Renal pelvis (tissue), 4 donors: ENCODE data around the gene SLC7A8. TPM values are rescaled to one million over a fixed set of nuclear protein-coding genes. Genes with fewer than 3 reads are reported as not detected.

Experiments
- DNase-seq: peaks from one replicate; pipeline ENCODE4 v3.0.0-alpha.2; 2013
- polyA plus RNA-seq, 3 donors: library from polyadenylated mRNA; unstranded; fragments of 120-200 nt; gene quantifications; one replicate each; pipeline ENCODE4 v1.2.1, GENCODE V29; 2013; ENCODE audit not compliant: insufficient read length in 3 of 3

The SLC7A8 gene
- polyA plus RNA-seq, 3 donors, result 76.5 to 103 (median 88.8) TPM

GRCh38 chr14:23162800-23163199 lies 20.7 kb downstream of the SLC7A8 start:
- DNase-seq, result no peak

DNA sequence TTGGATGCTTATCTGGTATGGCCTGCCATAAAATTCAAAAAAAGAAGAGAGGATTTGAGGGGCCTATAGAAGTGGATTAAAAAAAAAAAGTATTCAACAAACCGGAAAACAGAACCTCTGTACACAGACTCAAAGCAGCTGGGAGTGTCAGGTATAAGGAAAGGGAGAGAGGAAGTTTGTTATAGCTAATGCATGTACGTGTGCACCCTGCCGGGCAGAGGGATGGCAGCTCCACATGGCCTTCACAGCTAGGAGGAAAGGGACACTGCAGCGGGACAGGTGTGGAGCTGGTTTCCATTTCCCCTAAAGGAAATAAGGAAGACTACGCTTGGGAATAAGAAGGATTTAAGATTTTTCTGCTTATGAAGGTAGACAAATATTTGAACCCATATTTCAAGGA lies 21.5 kb downstream of the SLC7A8 start:
- DNase-seq, result no peak

DNA sequence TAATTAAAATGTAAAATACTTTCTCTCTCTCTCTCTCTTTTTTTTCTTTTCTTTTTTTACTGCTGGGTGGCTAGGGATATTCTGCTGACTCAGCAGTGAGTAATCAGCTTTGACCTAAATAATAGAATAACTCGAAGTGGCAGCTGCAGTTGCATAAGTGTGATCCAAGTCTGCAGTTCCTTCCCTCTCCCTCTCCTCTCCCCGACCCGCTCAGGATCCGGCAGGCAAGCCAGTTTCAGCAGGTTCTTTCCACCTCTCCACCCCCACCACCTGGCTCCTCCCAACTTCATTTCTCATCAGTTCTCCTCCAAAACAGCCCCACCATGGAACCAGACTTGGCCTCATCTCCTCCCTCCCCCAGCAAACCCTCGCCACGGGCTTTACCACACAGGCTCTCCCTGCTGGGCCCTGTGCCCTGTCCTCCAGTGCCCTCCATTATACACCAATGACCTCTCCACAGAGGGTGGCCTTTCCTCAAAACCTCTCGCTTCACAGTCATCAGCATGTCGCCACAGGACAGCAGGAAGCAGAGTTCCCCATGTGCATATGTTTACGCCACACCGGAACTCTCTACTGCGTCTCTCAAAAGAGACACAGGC lies 22.4 kb downstream of the SLC7A8 start:
- DNase-seq, result no peak

GRCh38 chr14:23159532-23159931 lies 23.9 kb downstream of the SLC7A8 start:
- DNase-seq, result no peak

- DNase-seq, result no peak
Measured at GRCh38 chr14:23158779-23159178, 24.7 kb downstream of the SLC7A8 start.

DNA sequence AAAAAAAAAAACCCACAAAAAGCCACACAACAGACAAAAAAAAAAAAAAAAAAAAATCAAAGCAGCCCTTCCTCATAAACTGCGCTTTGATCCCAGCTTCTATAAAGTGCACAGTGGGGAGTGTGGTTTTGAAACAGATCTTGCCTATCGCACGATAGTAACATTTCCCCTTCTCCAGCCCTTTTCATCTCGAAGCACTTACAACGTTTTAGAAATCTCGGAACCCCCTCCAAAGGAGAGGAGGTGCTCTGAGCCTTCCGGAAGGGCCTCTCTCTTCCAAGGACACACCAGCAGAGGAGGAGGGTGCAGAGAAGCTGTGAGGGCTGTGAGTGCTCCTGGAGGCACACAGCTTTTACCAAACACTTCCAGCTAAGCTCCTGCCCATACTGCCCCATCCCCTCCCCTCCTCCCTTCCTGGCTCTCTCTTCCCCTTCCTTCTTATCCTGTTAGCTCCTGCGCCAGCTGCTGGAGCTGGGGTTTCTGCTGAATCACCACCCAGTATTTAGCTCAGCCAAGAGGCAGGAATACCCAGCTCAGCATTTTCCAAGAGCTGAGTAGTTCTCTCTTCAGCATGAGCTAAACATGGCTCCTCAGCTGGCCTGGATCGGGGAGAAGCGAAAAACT lies 28.4 kb downstream of the SLC7A8 start:
- DNase-seq, result no peak

- no peak for DNase-seq
Measured at GRCh38 chr14:23153851-23154796, 29.3 kb downstream of the SLC7A8 start.

- no peak for DNase-seq
Measured at GRCh38 chr14:23151342-23151741, 32.1 kb downstream of the SLC7A8 start.

DNA sequence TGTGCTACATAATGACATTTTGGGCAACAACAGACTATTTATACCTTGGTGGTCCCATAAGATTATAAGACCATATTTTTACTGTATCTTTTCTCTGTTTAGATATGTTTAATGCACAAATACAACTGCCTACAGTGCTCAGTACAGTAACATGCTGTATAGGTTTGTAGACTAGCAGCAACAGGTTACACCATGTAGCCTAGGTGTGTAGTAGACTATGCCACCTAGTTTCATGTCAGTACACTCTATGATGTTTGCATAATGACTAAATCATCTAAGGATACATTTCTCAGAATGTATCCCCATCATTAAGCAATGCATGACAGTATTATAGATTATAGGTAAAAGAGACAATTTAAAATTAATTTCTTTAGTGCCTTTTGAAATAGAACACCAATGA lies 33.7 kb downstream of the SLC7A8 start:
- no peak for DNase-seq

- DNase-seq, result no peak
Measured at GRCh38 chr14:23148591-23149249, 34.7 kb downstream of the SLC7A8 start.

DNA sequence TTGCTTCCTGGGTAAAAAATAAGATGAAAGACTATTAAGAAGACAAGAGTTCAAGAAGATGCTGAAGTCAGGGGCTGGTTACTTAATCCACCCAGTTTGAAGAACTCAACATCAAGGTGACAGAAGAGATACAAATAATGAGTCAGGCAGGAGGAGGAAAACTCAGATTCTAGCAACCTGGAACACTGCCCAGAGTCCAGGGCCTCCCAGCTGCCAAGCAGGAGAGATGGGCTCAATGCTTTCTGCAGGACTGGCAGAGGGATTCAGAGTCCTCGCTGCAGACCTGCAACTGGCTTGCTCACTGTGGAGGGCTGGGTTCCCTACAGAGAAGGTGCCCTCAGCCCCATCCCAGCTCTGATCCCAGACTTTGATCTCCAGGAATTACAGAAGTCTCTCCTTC lies 35.8 kb downstream of the SLC7A8 start:
- no peak for DNase-seq

GRCh38 chr14:23146980-23147379 lies 36.5 kb downstream of the SLC7A8 start:
- DNase-seq, result no peak

DNA sequence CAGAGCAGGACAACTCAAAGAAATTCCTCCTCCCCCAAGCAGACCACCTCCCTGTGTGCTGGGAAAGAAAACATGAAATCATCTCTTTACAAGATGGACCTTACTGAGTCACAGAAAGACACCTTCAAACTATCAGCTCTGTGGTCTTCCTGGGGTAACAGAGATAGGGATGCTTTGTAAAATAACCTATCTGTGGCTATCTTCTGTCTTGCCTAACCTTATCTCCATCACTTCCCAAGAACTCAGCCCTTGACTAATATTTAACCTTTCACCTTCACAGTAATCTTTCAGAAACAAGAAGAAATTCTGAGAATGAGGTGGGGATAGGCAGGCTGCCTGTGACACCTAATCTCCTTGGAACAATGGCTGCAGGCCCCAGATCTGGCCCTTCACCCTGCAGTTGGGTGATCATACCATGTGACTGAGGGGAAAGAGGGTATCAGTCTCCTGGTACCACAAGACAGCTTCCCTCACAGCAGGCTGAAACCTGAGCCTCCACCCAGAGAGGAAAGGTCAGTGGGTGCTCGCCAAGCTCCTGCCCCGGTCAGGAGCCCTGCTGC lies 37.0 kb downstream of the SLC7A8 start:
- DNase-seq, result no peak

GRCh38 chr14:23145794-23146350 lies 37.6 kb downstream of the SLC7A8 start:
- no peak for DNase-seq

GRCh38 chr14:23143911-23144310 lies 39.5 kb downstream of the SLC7A8 start:
- DNase-seq, result no peak

GRCh38 chr14:23142826-23143225 lies 40.6 kb downstream of the SLC7A8 start:
- DNase-seq, result no peak

GRCh38 chr14:23141706-23142444 lies 41.6 kb downstream of the SLC7A8 start:
- DNase-seq, result no peak

DNA sequence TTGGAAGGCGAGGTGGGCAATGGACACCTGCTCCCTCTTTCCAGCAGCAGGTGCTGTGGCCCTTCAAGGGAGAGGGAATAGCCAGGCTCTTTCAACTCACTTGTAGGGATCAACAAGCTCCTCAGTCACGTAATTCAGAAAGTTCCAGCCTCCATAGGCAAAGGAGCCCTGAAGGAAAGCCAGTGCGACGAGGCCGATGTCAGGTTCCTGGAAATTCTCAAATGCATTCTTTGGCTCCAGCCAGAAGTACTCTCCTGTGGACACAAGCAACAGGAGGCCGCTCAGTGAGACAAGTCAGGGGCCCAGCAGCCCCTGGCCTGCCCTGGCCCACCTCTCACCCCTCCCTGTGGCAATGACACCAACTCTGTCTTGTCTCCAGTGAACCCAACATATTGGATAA lies 43.1 kb downstream of the SLC7A8 start:
- no peak for DNase-seq

GRCh38 chr14:23139874-23140273 lies 43.6 kb downstream of the SLC7A8 start:
- DNase-seq, result no peak

- DNase-seq, result no peak
Measured at GRCh38 chr14:23137813-23138535, 45.5 kb downstream of the SLC7A8 start.
